ENCODE data around the gene RNF181. TPM values are rescaled to one million over a fixed set of nuclear protein-coding genes. Genes with fewer than 3 reads are reported as not detected.

RNF181 gene
- total RNA-seq, 1 experiment from 2014 or later = 78.5 TPM

DNA sequence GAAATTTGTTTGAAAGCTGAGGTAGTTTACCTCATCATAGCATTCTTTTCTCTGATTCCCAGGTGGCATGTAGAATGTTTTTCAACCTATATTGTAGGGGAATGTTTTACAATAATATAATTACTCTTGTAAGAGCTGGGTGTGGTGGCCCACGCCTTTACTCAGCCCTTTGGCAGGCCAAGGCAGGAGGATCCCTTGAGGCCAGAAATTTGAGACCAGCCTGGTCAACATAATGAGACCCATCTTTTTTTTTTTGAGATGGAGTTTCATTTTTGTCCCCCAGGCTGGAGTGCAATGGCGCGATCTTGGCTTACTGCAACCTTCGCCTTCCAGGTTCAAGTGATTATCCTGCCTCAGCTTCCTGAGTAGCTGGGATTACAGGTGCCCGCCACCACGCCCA lies 24.1 kb downstream of the RNF181 start:
- H3K4me3 ChIP-seq (ENCODE audit: low read depth, low read length, poor library complexity, severe bottlenecking) = no peak overlapping the region
- H3K27ac ChIP-seq (ENCODE audit: low read depth, low read length, poor library complexity, severe bottlenecking) = no peak overlapping the region
- H3K36me3 ChIP-seq (ENCODE audit: insufficient read depth, low read length, poor library complexity, severe bottlenecking) = peaks cover 51% of the 10 kb centered on the region
- DNase-seq (ENCODE audit: low spot score) = no peak
- no TSS peak for BruUV-seq (replicated peaks)
- peaks cover 7% of the 10 kb centered on the region for H3K4me1 ChIP-seq (ENCODE audit: insufficient read depth, low read length, poor library complexity, severe bottlenecking)
- TF ChIP-seq EZH2 (IDR thresholded peaks at IDR 0.05; ENCODE audit: borderline replicate concordance, low read depth, low read length, poor library complexity, severe bottlenecking) = no peak
- CTCF ChIA-PET = no interaction called here
- POLR2A ChIA-PET (ENCODE audit: low non-redundant PET) = no interaction called here
- no peaks in the 10 kb centered on the region for H3K27me3 ChIP-seq (replicated peaks; ENCODE audit: insufficient read depth, low read depth, low read length, poor library complexity)
- no peaks in the 10 kb centered on the region for H3K9me3 ChIP-seq (ENCODE audit: low read depth, low read length, poor library complexity, severe bottlenecking)
- intact Hi-C loops (cut with micrococcal nuclease; ENCODE audit: unreplicated experiment) = no loop called here

DNA sequence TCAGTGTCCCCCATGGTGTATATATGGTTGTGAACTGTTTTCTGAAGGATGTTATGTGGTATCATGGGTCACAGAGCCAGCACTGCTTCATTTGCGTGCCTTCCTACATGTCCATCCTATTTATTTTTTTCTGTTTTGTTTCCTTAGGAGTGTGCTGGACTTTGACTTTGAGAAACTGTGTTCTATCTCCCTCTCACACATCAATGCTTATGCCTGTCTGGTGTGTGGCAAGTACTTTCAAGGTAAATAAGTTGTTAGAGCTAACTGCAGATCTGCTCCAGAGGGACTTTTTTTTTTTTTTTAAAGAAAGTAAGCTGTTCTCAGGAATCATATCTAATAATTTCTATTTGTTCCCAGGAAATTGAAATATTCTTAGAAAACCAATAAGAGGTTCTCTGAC lies 25.8 kb downstream of the RNF181 start:
- Histone ChIP-seq H3K27me3 (replicated peaks; ENCODE audit: insufficient read depth, low read depth, low read length, poor library complexity) (no peaks in the 10 kb centered on the region), H3K36me3 (ENCODE audit: insufficient read depth, low read length, poor library complexity, severe bottlenecking) (peaks cover 65% of the 10 kb centered on the region), H3K9me3 (ENCODE audit: low read depth, low read length, poor library complexity, severe bottlenecking) (no peaks in the 10 kb centered on the region), H3K4me1 (ENCODE audit: insufficient read depth, low read length, poor library complexity, severe bottlenecking) (peaks cover 7% of the 10 kb centered on the region), H3K27ac (ENCODE audit: low read depth, low read length, poor library complexity, severe bottlenecking) (no peak overlapping the region), H3K4me3 (ENCODE audit: low read depth, low read length, poor library complexity, severe bottlenecking) (no peak overlapping the region)
- intact Hi-C loops (cut with micrococcal nuclease; ENCODE audit: unreplicated experiment) = no loop called here
- no TSS peak for BruUV-seq (replicated peaks)
- DNase-seq (ENCODE audit: low spot score) = no peak
- ChIA-PET POLR2A (ENCODE audit: low non-redundant PET) (no interaction called here), CTCF (interaction anchor here (2.0 kb wide), 1 partner anchor 16 kb away, joined by 6 read pairs; no protein-coding TSS in a partner anchor)
- TF ChIP-seq, protein P1, sequence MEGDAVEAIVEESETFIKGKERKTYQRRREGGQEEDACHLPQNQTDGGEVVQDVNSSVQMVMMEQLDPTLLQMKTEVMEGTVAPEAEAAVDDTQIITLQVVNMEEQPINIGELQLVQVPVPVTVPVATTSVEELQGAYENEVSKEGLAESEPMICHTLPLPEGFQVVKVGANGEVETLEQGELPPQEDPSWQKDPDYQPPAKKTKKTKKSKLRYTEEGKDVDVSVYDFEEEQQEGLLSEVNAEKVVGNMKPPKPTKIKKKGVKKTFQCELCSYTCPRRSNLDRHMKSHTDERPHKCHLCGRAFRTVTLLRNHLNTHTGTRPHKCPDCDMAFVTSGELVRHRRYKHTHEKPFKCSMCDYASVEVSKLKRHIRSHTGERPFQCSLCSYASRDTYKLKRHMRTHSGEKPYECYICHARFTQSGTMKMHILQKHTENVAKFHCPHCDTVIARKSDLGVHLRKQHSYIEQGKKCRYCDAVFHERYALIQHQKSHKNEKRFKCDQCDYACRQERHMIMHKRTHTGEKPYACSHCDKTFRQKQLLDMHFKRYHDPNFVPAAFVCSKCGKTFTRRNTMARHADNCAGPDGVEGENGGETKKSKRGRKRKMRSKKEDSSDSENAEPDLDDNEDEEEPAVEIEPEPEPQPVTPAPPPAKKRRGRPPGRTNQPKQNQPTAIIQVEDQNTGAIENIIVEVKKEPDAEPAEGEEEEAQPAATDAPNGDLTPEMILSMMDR (conservative IDR thresholded peaks at IDR 0.05; ENCODE audit: low read depth, low read length) = no peak
- no peak for TF ChIP-seq EZH2 (IDR thresholded peaks at IDR 0.05; ENCODE audit: borderline replicate concordance, low read depth, low read length, poor library complexity, severe bottlenecking)

DNA sequence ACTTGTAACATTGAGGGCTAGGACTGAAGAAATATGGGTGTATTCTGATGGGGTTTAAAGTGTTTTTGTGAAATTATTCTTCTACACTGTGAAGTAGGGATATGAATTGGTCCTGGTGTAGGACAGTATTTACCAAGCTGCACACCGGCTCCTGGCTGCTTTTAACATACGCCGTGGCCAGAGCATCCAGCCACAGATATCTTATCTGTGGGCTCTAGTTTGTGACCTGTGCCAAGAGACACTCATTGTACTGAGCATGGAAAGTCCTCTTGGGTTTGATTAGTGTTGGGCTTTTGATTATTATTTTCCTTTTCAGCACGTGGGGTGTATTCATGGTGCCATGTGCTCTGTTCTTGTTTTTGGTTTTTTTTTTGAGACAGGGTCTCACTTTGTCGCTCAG lies 28.4 kb downstream of the RNF181 start:
- ChIA-PET POLR2A (ENCODE audit: low non-redundant PET) (no interaction called here), CTCF (no interaction called here)
- no peaks in the 10 kb centered on the region for H3K27me3 ChIP-seq (replicated peaks; ENCODE audit: insufficient read depth, low read depth, low read length, poor library complexity)
- BruUV-seq (replicated peaks) = no TSS peak
- H3K36me3 ChIP-seq (ENCODE audit: insufficient read depth, low read length, poor library complexity, severe bottlenecking) = peaks cover 90% of the 10 kb centered on the region
- no peak overlapping the region for H3K27ac ChIP-seq (ENCODE audit: low read depth, low read length, poor library complexity, severe bottlenecking)
- intact Hi-C loops (cut with micrococcal nuclease; ENCODE audit: unreplicated experiment) = no loop called here
- no peak overlapping the region for H3K4me3 ChIP-seq (ENCODE audit: low read depth, low read length, poor library complexity, severe bottlenecking)
- no peak for DNase-seq (ENCODE audit: low spot score)
- no peak for TF ChIP-seq EZH2 (IDR thresholded peaks at IDR 0.05; ENCODE audit: borderline replicate concordance, low read depth, low read length, poor library complexity, severe bottlenecking)
- H3K4me1 ChIP-seq (ENCODE audit: insufficient read depth, low read length, poor library complexity, severe bottlenecking) = no peaks in the 10 kb centered on the region
- H3K9me3 ChIP-seq (ENCODE audit: low read depth, low read length, poor library complexity, severe bottlenecking) = no peaks in the 10 kb centered on the region

DNA sequence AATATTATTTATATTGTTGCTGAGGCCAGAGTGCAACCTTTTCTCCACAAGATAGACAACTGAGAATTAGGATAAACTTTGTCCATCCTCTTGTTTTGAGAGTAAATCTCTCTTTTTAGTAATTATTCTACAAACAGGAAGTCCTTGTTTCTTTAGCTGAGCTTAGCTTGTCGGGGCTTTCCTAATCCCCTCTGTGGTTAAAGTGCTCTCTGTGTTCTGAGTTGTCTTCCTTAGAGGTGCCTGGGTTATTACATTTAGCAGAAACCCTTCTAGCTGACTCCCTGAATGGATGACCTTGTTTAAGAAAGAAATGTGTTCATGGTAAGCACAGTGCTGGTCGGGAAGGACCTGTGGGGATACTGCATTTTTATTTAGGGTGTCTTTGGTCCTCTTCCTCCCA lies 33.1 kb downstream of the RNF181 start:
- peaks cover 92% of the 10 kb centered on the region for H3K36me3 ChIP-seq (ENCODE audit: insufficient read depth, low read length, poor library complexity, severe bottlenecking)
- H3K9me3 ChIP-seq (ENCODE audit: low read depth, low read length, poor library complexity, severe bottlenecking) = no peaks in the 10 kb centered on the region
- no peak overlapping the region for H3K27ac ChIP-seq (ENCODE audit: low read depth, low read length, poor library complexity, severe bottlenecking)
- H3K27me3 ChIP-seq (replicated peaks; ENCODE audit: insufficient read depth, low read depth, low read length, poor library complexity) = no peaks in the 10 kb centered on the region
- no TSS peak for BruUV-seq (replicated peaks)
- intact Hi-C loops (cut with micrococcal nuclease; ENCODE audit: unreplicated experiment) = no loop called here
- no peak overlapping the region for H3K4me3 ChIP-seq (ENCODE audit: low read depth, low read length, poor library complexity, severe bottlenecking)
- no peaks in the 10 kb centered on the region for H3K4me1 ChIP-seq (ENCODE audit: insufficient read depth, low read length, poor library complexity, severe bottlenecking)
- TF ChIP-seq, protein P1 (conservative IDR thresholded peaks at IDR 0.05; ENCODE audit: low read depth, low read length) = no peak
- TF ChIP-seq EZH2 (IDR thresholded peaks at IDR 0.05; ENCODE audit: borderline replicate concordance, low read depth, low read length, poor library complexity, severe bottlenecking) = no peak
- DNase-seq (ENCODE audit: low spot score) = no peak
- ChIA-PET CTCF (interaction anchor here (1.0 kb wide), 1 partner anchor 9 kb away, joined by 4 read pairs; no protein-coding TSS in a partner anchor), POLR2A (ENCODE audit: low non-redundant PET) (no interaction called here)
